Activated CD4-positive, alpha-beta T cell treated with anti-CD3 and anti-CD28 coated beads, Interleukin-2, amount 50 U/mL, for 1 hour (primary cell): ENCODE measurements around the gene NR3C1.

Experiments
- DNase-seq: peaks from one replicate; pipeline ENCODE4 v3.0.0-alpha.2; 2020

NR3C1 gene

GRCh38 chr5:143229426-143229895, 174.0 kb downstream of the NR3C1 start:
- DNase-seq: no peak

GRCh38 chr5:143228597-143229293, 174.7 kb downstream of the NR3C1 start:
- no peak for DNase-seq
